Nephron (organoid): ENCODE results near the gene SETD4.

ENCODE experiments used
- H3K27ac Mint-ChIP-seq, 3 experiments: 2 replicates each; pipeline ENCODE4 v1.8.0; 2020; ENCODE audit warnings: mixed read lengths in 3 of 3, mild to moderate bottlenecking in 2 of 3, moderate library complexity in 1 of 3
- H3K27me3 Mint-ChIP-seq: 2 replicates; pipeline ENCODE4 v1.8.0; 2021; ENCODE audit warnings: low read depth, mild to moderate bottlenecking, moderate library complexity, mixed read lengths
- H3K36me3 Mint-ChIP-seq: 2 replicates; pipeline ENCODE4 v1.8.0; 2020; ENCODE audit warnings: low read depth, mixed read lengths
- H3K4me1 Mint-ChIP-seq: 2 replicates; pipeline ENCODE4 v1.8.0; 2020; ENCODE audit warnings: mixed read lengths
- H3K4me3 Mint-ChIP-seq, 3 experiments: 2 replicates each; pipeline ENCODE4 v1.8.0; 2020; ENCODE audit warnings: mild to moderate bottlenecking in 3 of 3, mixed read lengths in 3 of 3, moderate library complexity in 2 of 3
- H3K9me3 Mint-ChIP-seq: 2 replicates; pipeline ENCODE4 v1.8.0; 2020; ENCODE audit warnings: mixed read lengths
- TF ChIP-seq, protein P1 (sequence below), 3 experiments: fragments of 200-600 bp; sonication (generic); IDR thresholded peaks; one replicate each; pipeline ENCODE4 v1.5.0; 2021; ENCODE audit warnings: antibody characterized with exemption in 3 of 3; ENCODE audit not compliant: unreplicated experiment in 3 of 3

Gene SETD4

DNA sequence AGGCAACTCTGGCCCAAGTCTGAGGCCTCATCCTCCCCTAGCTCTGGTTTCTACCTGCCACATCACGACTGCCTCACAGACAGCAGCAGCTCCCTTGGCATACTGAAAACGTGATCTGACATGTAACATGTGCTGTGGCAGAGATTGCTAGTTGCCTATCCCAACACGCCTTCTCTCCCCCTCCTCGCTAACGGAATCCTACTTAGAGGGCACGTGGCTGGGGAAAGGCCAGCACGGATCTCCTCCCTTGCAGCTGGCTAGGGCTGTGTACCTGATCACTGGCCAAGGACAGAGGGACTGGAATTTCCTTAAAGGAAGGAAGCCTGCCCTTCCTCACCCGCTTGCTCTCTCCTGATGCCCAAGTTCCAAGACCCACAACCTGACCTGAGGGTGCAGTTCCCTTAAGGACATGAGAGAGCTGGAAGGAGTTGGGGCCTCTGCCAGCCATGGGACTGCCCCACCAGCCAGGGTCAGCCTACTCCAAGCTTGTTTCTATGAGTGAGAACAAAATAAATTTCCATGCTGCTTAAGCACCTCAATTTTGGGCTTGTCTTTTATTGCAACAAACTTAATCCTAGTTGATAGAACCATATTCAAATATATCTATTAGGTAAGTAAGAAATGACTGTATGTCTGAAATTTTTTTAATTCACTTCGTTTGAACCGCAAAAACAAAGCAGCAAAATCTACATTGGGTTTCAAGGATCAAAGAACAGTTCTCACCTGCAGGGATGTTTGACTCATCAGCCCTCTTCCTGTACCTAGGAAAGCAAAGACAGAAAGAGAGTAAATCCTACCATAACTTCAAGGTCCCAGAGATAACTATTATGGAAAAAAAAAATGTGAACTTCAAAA lies 7.2 kb downstream of the SETD4 start:
- no peak overlapping the region for H3K4me3 Mint-ChIP-seq
- no peaks in the 10 kb centered on the region for H3K9me3 Mint-ChIP-seq
- no peaks in the 10 kb centered on the region for H3K27me3 Mint-ChIP-seq
- TF ChIP-seq, protein P1, sequence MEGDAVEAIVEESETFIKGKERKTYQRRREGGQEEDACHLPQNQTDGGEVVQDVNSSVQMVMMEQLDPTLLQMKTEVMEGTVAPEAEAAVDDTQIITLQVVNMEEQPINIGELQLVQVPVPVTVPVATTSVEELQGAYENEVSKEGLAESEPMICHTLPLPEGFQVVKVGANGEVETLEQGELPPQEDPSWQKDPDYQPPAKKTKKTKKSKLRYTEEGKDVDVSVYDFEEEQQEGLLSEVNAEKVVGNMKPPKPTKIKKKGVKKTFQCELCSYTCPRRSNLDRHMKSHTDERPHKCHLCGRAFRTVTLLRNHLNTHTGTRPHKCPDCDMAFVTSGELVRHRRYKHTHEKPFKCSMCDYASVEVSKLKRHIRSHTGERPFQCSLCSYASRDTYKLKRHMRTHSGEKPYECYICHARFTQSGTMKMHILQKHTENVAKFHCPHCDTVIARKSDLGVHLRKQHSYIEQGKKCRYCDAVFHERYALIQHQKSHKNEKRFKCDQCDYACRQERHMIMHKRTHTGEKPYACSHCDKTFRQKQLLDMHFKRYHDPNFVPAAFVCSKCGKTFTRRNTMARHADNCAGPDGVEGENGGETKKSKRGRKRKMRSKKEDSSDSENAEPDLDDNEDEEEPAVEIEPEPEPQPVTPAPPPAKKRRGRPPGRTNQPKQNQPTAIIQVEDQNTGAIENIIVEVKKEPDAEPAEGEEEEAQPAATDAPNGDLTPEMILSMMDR (IDR thresholded peaks at IDR 0.05; ENCODE audit: unreplicated experiment in 3 of 3), result no peak
- H3K4me1 Mint-ChIP-seq, result peaks cover 7% of the 10 kb centered on the region
- peaks cover 74% of the 10 kb centered on the region for H3K36me3 Mint-ChIP-seq
- H3K27ac Mint-ChIP-seq, result no peak overlapping the region

DNA sequence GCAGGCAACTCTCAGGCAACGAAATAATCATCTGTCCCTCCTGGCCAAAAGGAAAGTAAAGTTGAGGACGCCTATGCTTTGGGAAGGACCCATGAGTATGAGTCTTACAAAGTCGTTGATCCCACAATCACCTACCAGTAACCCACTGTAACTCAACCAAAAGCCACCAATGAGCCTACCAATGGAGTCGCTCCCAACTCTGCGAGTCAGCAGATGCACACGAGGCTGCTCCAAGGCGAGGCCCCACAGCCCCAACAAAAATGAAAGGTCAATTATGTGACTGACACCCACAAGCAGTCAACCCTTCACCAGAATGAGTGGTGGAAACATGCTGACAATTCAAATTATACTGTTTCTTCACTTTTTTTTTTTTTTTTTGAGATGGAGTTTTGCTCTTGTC lies 12.0 kb downstream of the SETD4 start:
- Mint-ChIP-seq H3K36me3 (peaks cover 77% of the 10 kb centered on the region), H3K9me3 (no peaks in the 10 kb centered on the region), H3K27me3 (no peaks in the 10 kb centered on the region), H3K4me1 (no peaks in the 10 kb centered on the region), H3K4me3 (no peak overlapping the region), H3K27ac (no peak overlapping the region)
- TF ChIP-seq, protein P1 (IDR thresholded peaks at IDR 0.05; ENCODE audit: unreplicated experiment in 3 of 3), result no peak

DNA sequence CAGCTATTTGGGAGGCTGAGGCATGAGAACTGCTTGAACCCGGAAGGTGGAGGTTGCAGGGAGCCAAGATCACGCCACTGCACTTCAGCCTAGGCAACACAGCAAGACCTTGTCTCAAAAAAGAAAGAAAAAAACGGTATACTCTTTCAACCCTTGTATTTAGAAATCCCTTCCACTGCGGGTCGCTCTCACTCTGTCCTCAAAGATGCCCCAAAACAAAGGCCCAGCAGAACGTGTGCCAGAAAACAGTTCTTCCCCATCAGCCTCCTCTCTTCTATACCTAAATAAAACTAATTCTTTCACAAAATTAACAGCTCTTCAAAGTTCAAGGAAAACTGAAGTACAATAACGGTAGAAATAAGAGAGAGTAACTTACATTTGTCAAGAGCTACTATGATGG lies 13.2 kb downstream of the SETD4 start:
- Mint-ChIP-seq H3K4me1 (no peaks in the 10 kb centered on the region), H3K9me3 (no peaks in the 10 kb centered on the region), H3K4me3 (no peak overlapping the region), H3K36me3 (peaks cover 75% of the 10 kb centered on the region), H3K27me3 (no peaks in the 10 kb centered on the region), H3K27ac (no peak overlapping the region)
- TF ChIP-seq, protein P1 (IDR thresholded peaks at IDR 0.05; ENCODE audit: unreplicated experiment in 3 of 3), result no peak

DNA sequence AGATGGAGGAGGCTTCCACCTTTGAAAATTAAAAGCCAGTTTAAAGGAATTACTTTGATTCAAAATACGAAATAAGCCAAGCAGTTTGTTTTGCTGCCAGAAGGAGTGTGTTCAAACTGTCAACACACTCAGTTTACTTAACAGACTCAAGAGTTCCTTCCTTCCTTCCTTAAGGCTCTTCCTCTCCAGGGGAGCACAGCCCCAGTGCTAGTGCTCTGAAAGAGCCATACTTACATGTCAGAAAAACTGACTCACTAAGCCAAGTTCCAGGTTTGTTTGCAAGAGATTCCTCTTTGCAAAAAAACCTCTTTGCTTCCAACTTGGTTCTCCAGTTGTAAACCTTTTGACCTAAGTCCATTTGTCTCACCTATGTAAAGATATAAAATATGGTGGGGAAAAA lies 14.3 kb downstream of the SETD4 start:
- Mint-ChIP-seq H3K4me1 (no peaks in the 10 kb centered on the region), H3K4me3 (no peak overlapping the region), H3K27ac (no peak overlapping the region), H3K27me3 (no peaks in the 10 kb centered on the region), H3K9me3 (no peaks in the 10 kb centered on the region), H3K36me3 (peaks cover 75% of the 10 kb centered on the region)
- TF ChIP-seq, protein P1 (IDR thresholded peaks at IDR 0.05; ENCODE audit: unreplicated experiment in 3 of 3), result no peak

DNA sequence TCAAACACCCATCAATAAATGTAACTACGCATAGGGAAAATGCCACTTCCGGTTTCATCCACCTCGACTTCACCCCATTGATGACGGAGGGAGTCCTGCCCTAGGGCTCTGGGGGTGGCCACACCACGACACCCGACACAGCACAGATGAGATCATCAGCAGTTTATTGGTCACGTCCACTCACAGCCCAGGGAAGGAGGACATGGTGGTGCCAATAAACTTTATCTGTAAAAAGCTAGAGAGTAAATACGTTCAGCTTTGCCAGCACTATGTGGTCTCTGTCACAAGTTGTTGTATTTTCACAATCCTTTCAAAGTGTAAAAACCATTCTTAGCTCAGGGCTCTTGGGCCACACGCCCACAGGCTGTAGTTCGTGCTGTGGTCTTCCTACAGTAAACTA lies 16.3 kb downstream of the SETD4 start:
- no peak overlapping the region for H3K4me3 Mint-ChIP-seq
- H3K9me3 Mint-ChIP-seq, result no peaks in the 10 kb centered on the region
- no peak overlapping the region for H3K27ac Mint-ChIP-seq
- no peaks in the 10 kb centered on the region for H3K27me3 Mint-ChIP-seq
- H3K36me3 Mint-ChIP-seq, result peaks cover 67% of the 10 kb centered on the region
- peaks cover 3% of the 10 kb centered on the region for H3K4me1 Mint-ChIP-seq
- TF ChIP-seq, protein P1 (IDR thresholded peaks at IDR 0.05; ENCODE audit: unreplicated experiment in 3 of 3), result no peak

DNA sequence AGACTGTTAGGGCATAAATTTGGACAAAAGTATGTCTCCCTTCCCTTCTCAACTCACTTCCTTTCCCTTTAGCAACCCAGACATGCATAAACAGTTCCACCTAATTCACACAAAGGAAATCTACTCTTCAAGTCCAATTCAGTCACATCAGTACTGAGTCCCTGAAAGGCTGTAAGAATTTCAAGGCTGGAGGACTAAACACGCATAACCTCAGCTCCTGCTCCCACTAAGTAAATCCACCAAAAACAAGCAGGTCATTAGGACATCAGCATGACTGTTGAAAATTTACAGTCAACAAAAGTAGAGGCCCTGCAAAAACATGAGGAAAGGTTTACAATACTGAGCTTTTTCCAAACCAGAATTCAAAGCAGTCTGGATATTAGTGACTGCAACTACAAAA lies 18.4 kb downstream of the SETD4 start:
- Mint-ChIP-seq H3K36me3 (peaks cover 62% of the 10 kb centered on the region), H3K4me1 (peaks cover 8% of the 10 kb centered on the region), H3K4me3 (no peak overlapping the region), H3K9me3 (no peaks in the 10 kb centered on the region), H3K27ac (no peak overlapping the region), H3K27me3 (no peaks in the 10 kb centered on the region)
- TF ChIP-seq, protein P1 (IDR thresholded peaks at IDR 0.05; ENCODE audit: unreplicated experiment in 3 of 3), result no peak
